ENCODE results near the gene ZBTB44. TPM values are rescaled to one million over a fixed set of nuclear protein-coding genes. Genes with fewer than 3 reads are reported as not detected.

ZBTB44 gene
- total RNA-seq, 1 experiment from 2014 or later: 17.0 TPM

DNA sequence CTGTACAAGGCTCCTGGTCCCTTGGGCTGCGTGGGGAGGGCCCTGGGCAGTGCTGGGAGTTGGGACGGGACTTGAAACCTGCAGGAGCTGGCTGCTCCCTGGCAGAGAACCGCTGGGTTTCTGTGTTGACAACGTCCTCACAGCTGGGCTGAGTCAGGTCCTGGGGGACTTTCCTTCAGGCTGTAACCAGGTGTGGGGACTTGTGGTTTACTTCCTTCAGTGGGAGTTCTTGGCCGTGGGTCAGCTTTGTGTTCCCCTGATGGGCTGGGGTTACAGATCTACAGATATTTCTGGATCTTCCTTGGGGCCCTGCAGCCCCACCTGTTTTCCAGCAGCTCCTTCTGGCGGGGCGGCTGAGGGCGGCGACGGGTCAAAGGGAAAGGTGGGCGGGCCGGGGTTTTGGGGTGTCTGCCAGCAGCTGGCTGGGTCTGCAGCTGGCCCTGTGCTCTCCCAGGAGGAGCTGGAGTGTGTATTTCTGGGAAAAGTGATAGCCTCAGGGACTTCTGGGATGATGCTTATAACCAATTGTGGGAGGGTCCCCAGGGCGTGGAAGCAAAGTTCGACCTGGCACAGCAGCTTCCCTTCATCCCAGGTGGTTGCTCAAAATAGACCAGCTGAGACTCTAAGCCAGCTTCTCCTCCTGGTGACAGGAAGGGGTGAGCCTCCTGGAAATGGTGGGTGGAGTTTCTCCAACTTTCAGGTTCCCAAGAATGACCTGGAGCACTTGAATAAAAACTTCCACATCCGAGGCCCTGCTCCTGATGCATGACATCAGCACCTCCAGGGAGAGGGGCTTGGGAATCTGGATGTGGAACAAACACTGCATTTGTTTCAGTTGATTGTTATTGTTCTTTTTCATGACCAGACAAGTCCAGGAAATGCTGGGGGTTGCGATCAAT, 136.0 kb downstream of the ZBTB44 start:
- no peak for DNase-seq (ENCODE audit: low read depth)

- DNase-seq (ENCODE audit: low read depth): no peak
Observed at GRCh38 chr11:130177782-130178181, 136.9 kb downstream of the ZBTB44 start.

Other genes starting within 250 kb of the ZBTB44 start
- gene APLP2, start 245.0 kb downstream of the ZBTB44 start, total RNA-seq (2014; rRNA removed; shearing (Covaris generic)): 246 and 418 TPM in 2 replicates
- gene ST14, start 155.1 kb downstream of the ZBTB44 start, total RNA-seq (2014; rRNA removed; shearing (Covaris generic)): 0.30 and 0.44 TPM in 2 replicates
- not detected in 2 replicates for gene ADAMTS8, start 113.7 kb upstream of the ZBTB44 start, total RNA-seq (2014; rRNA removed; shearing (Covaris generic))
- 6.9 and 10.9 TPM in 2 replicates for gene ADAMTS15, start 133.7 kb upstream of the ZBTB44 start, total RNA-seq (2014; rRNA removed; shearing (Covaris generic))